ENCODE data around the gene FMNL2.

Gene FMNL2

GRCh38 chr2:152674334-152674733, 339.4 kb downstream of the FMNL2 start:
- no peak for TF ChIP-seq ZFP3 (CRISPR knock-in tag; IDR thresholded peaks at IDR 0.05)
- TF ChIP-seq PPARA (CRISPR knock-in tag; IDR thresholded peaks at IDR 0.05; ENCODE audit: borderline replicate concordance) = no peak
- TF ChIP-seq CSRNP3 (CRISPR knock-in tag; IDR thresholded peaks at IDR 0.05) = no peak
- no peak for TF ChIP-seq CSDC2 (CRISPR knock-in tag; IDR thresholded peaks at IDR 0.05)
- TF ChIP-seq PATZ1 (CRISPR knock-in tag; IDR thresholded peaks at IDR 0.05; ENCODE audit: borderline replicate concordance) = no peak
- no peak for TF ChIP-seq OSR1 (CRISPR knock-in tag; IDR thresholded peaks at IDR 0.05)
- no peak for TF ChIP-seq BACH2 (CRISPR knock-in tag; IDR thresholded peaks at IDR 0.05; ENCODE audit: borderline replicate concordance)
- TF ChIP-seq ISL1 (CRISPR knock-in tag; IDR thresholded peaks at IDR 0.05) = no peak
- no peak for TF ChIP-seq ARNTL (CRISPR knock-in tag; IDR thresholded peaks at IDR 0.05; ENCODE audit: borderline replicate concordance, low read depth)
- TF ChIP-seq ZNF70 (CRISPR knock-in tag; IDR thresholded peaks at IDR 0.05) = no peak
- TF ChIP-seq ZC3H10 (CRISPR knock-in tag; IDR thresholded peaks at IDR 0.05) = no peak
- TF ChIP-seq GLIS3 (CRISPR knock-in tag; IDR thresholded peaks at IDR 0.05) = no peak
- TF ChIP-seq CREB5 (CRISPR knock-in tag; IDR thresholded peaks at IDR 0.05; ENCODE audit: low read depth) = no peak
- TF ChIP-seq POU6F1 (CRISPR knock-in tag; IDR thresholded peaks at IDR 0.05; ENCODE audit: borderline replicate concordance, low read depth) = no peak
- TF ChIP-seq ZNF8 (CRISPR knock-in tag; IDR thresholded peaks at IDR 0.05) = no peak
- TF ChIP-seq TCF4 (CRISPR knock-in tag; IDR thresholded peaks at IDR 0.05; ENCODE audit: borderline replicate concordance) = no peak
- TF ChIP-seq SNAI2 (CRISPR knock-in tag; IDR thresholded peaks at IDR 0.05) = no peak
- TF ChIP-seq RARB (CRISPR knock-in tag; IDR thresholded peaks at IDR 0.05) = no peak
- peak; percentile 56; the same call in 1 of the 3 replicates for ATAC-seq

GRCh38 chr2:152676461-152676860, 341.5 kb downstream of the FMNL2 start:
- TF ChIP-seq BACH2 (CRISPR knock-in tag; IDR thresholded peaks at IDR 0.05; ENCODE audit: borderline replicate concordance) (no peak), ZC3H10 (CRISPR knock-in tag; IDR thresholded peaks at IDR 0.05) (no peak), ISL1 (CRISPR knock-in tag; IDR thresholded peaks at IDR 0.05) (no peak)
- ATAC-seq = 0 out of 3 replicates have a peak, but pooled peaks have one; percentile 29

- TF ChIP-seq POU6F1 (CRISPR knock-in tag; IDR thresholded peaks at IDR 0.05; ENCODE audit: borderline replicate concordance, low read depth) (no peak), ISL1 (CRISPR knock-in tag; IDR thresholded peaks at IDR 0.05) (peak; percentile 83), CREB5 (CRISPR knock-in tag; IDR thresholded peaks at IDR 0.05; ENCODE audit: low read depth) (peak; percentile 63)
- peak; percentile 53 for ATAC-seq
Measured at GRCh38 chr2:152678808-152679207, 343.8 kb downstream of the FMNL2 start.

GRCh38 chr2:152682663-152683062, 347.7 kb downstream of the FMNL2 start:
- no peak for ATAC-seq
- TF ChIP-seq TCF4 (CRISPR knock-in tag; IDR thresholded peaks at IDR 0.05; ENCODE audit: borderline replicate concordance) (no peak), ZNF8 (CRISPR knock-in tag; IDR thresholded peaks at IDR 0.05) (no peak), ZFP3 (CRISPR knock-in tag; IDR thresholded peaks at IDR 0.05) (no peak), ZNF565 (CRISPR knock-in tag; conservative IDR thresholded peaks at IDR 0.05; ENCODE audit: low read depth) (no peak), CREB5 (CRISPR knock-in tag; IDR thresholded peaks at IDR 0.05; ENCODE audit: low read depth) (no peak), BACH2 (CRISPR knock-in tag; IDR thresholded peaks at IDR 0.05; ENCODE audit: borderline replicate concordance) (no peak), TOX (CRISPR knock-in tag; IDR thresholded peaks at IDR 0.05; ENCODE audit: borderline replicate concordance) (no peak), PPARA (CRISPR knock-in tag; IDR thresholded peaks at IDR 0.05; ENCODE audit: borderline replicate concordance) (no peak), ESRRG (CRISPR knock-in tag; IDR thresholded peaks at IDR 0.05) (no peak), CSRNP3 (CRISPR knock-in tag; IDR thresholded peaks at IDR 0.05) (no peak), ZNF70 (CRISPR knock-in tag; IDR thresholded peaks at IDR 0.05) (no peak), ISL1 (CRISPR knock-in tag; IDR thresholded peaks at IDR 0.05) (no peak)
